HG03280 (cell line): Measurements from ENCODE around the gene MIPEP.

Experiments used
- ATAC-seq: cut with Tn5 transposase; IDR thresholded peaks from one replicate; pipeline ENCODE4 v1.9.1; 2021; ENCODE audit warnings: mild to moderate bottlenecking, moderate library complexity; ENCODE audit not compliant: unreplicated experiment

The MIPEP gene

DNA sequence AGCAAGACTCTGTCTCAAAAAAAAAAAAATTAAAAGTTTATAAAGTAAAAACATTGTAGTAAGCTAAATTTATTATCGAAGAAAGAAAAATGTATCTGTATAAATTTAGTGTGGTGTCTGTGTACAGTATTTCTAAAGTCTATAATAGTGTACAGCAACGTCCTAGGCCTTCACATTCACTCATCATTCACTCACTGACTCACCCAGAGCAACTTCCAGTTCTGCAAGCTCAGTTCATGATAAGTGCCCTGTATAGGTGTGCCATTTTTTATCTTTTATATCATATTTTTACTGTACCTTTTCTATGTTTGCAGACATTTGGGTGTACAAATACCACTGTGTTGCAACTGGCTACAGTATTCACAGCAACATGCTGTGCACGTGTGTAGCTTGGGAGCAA is 200.9 kb downstream of the MIPEP start:
- ATAC-seq: no peak

DNA sequence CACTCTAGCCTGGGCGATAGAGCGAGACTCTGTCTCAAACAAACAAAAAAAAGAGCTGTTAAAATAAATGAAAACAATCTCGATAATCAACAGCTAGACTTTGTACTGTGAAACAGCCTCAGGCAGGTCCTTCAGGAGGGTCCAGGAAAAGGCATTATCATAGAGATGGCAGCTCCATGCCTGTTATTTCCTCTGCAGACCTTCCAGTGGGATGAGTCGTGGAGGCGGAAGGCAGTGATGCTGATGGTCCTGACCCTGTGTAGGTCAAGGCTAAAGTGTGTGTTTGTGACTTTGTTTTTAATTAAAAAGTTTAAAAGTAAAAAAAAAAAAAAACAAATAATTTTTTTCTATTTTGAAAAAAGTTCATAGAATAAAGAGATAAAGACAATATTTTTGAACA is 201.6 kb downstream of the MIPEP start:
- no peak for ATAC-seq

DNA sequence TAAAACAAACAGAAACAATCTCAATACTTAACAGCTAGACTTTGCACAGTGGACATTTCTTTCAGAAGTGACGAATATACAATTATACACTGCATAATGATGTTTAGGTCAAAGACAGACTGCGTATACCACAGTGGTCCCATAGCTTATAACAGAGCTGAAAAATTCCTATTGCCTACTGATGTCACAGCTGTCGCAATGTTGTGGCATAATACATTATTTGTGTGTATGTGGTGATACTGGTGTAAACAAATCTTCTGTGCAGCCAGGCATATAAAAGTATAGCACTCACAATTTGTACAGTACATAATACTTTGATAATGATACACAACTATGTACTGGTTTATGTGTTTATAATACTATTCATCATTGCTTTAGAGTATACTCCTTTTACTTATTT is 202.3 kb downstream of the MIPEP start:
- ATAC-seq: no peak

DNA sequence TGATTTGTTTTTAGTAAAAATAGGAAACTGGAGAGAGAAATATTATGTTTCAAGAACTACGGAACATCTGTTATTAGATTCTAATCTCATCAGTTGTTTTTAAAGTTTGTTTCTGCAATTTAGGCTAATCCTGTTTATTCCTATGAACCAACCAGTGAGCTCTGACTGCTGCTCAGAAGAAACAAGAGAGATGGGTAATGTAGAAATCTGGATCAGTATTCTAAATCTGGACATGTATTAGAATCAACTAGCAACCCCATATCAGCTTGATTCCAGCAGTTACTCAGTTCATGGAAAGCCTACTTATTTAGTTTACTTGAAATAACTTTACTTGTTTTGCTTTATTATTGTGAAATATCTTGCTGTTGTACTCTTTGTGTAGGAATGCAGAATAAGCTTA is 203.8 kb downstream of the MIPEP start:
- no peak for ATAC-seq

DNA sequence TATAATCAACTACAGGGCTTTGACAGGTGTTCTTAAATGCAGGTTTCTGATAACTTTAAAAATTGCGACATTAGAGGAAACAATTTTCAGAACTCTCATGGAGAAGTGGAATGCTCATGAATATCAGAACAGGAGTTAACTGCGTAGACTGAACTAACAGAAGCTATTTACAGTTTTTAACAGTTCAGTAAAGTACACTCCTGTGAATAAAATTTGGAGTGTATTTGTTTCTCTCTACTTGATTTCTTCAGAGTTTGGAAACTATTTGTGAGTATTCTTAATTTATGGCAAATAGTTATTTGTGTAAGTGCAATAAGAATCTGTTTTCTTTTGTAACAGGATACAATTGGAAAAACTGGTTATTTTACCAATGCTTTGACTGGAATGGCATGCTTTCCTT is 204.6 kb downstream of the MIPEP start:
- ATAC-seq: no peak

DNA sequence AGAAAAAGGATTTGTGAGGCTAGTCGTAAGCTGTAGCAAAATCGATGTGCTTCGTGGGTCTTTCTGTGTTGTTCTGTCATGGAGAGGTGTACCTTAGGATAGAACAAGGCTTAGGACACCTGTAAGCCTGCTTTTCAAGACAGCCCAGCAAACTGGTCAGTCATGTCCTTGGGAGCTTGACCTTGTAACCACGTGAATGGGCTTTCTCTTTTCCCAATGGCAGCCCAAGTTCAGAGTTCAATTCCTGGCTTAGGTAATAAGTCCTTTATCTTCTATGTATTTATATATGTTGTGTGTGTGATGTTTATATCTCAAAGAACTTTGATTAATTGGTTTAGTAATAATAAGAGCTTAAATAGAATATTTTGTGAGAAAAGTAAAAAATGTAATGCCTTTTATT is 206.1 kb downstream of the MIPEP start:
- ATAC-seq: no peak

DNA sequence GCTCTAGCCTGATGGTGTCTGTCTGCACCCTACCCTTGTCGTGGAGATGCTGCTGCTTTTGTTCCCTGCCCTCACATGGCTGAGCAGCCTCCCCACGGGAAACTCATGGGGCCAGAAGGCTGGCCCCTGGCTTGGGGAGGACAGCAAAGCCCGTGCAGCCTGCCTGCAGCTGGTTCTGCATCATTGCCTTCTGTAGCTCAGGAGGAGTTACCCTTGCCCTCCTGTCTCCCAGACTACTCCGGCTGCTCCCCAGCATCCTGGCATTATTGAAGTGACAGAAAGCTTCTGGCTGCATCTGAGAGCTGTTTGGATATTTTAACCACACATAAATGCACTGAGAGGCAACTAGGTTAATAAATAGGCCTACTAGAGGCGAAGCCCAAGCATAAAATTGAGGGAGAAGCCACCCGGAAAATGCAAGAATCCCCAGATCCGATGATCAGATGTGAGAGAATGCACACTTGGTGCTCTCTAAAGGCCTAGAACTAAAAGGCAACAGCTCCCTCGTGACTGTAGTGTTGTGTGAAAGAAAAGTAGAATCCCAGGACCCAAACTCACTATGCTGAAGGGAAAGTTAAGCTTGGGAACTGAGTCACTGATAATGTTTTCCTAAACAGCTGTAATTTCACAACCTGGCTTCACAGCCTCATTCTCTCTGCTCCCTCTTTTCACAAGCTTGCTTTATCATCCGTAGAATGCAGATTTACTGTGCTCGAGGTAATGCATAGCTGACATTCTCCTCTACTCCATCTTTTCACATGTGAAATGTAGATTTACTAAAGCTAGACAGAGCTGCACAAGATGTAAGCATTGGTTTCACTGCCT is 208.1 kb downstream of the MIPEP start:
- no peak for ATAC-seq
